NCI-H146 treated with DMSO at 0.1 percent for 48 hours (cell line): ENCODE measurements around the gene OR5K1.
A peak's percentile ranks its signal among the peaks of the same experiment; 100 is the strongest.

Experiments used
- DNase-seq: peaks from one replicate; lab custom pipeline; 2025; ENCODE audit not compliant: unreplicated experiment; lab: John Stamatoyannopoulos, UW

Gene OR5K1

GRCh38 chr3:98513736-98514135 is 50.7 kb downstream of the OR5K1 start:
- DNase-seq, result no peak

DNA sequence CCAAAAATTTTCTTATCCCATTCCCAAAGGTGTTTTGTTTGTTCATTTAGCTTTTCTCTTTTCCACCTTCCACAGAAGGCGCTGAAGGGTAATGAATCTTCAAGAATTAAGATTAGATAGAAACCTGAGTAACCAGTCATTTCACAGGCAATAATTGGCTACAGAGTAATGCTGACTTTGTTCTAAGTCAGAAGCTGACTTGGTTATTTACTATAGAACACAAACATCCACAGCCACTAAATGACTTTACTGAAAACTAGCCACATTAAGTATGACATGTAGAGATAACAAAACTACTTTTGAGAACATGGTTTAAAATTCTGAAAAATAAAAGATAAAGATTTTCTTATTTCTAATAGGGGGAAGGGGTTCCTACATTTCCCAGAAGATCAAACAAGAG is 51.9 kb downstream of the OR5K1 start:
- no peak for DNase-seq

GRCh38 chr3:98518816-98519215 is 55.8 kb downstream of the OR5K1 start:
- DNase-seq, result no peak

DNA sequence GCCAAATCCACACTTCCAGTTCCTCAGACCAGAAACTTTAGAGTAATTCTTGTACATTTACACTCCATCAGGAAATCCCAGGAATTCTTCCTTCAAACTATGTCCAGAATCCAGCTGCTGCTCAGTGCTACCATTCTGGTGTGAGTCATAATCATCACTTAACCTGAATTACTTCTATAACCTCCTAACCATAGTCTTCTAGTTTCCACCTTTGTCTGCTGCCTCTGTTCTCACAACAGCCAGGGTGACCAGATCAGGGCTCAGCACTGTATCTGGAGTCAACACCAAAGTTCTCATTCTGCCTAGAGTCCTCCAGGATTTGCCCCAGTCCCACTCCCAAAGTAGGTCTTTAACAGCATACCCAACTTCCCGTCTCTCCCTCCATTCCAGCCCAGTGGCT is 56.4 kb downstream of the OR5K1 start:
- no peak for DNase-seq

GRCh38 chr3:98521897-98522543 is 59.0 kb downstream of the OR5K1 start:
- DNase-seq, result peak; percentile 22
